WERI-Rb-1 (cell line): Measurements from ENCODE around the gene RHBDL2.
A peak's percentile ranks its signal among the peaks of the same experiment; 100 is the strongest.
"Not testable (repeated sequence)": the region's sequence is repeated elsewhere in the genome, so short reads cannot be mapped to it uniquely, and the experiment has no call there.

ENCODE experiments used
- DNase-seq: peaks from one replicate; pipeline ENCODE4 v3.0.0-alpha.2; 2020
- H3K27ac ChIP-seq: fragments of 250-450 bp; sonication (Bioruptor Pico); 2 replicates; pipeline ENCODE4 v1.5.1; 2020; ENCODE audit warnings: mild to moderate bottlenecking, moderate library complexity
- H3K27me3 ChIP-seq: fragments of 250-450 bp; sonication (Bioruptor Pico); 2 replicates; pipeline ENCODE4 v1.5.1; 2021; ENCODE audit warnings: mild to moderate bottlenecking, low read depth, moderate library complexity; ENCODE audit not compliant: insufficient read depth, severe bottlenecking
- H3K36me3 ChIP-seq: fragments of 250-450 bp; sonication (Bioruptor Pico); 2 replicates; pipeline ENCODE4 v1.5.1; 2020; ENCODE audit warnings: mild to moderate bottlenecking, moderate library complexity
- H3K4me3 ChIP-seq: 2 replicates; pipeline ENCODE4 v1.5.1; 2011; ENCODE audit warnings: low read depth, mild to moderate bottlenecking, control low read depth, low read length
- H3K9me3 ChIP-seq: fragments of 250-450 bp; sonication (Bioruptor Pico); 2 replicates; pipeline ENCODE4 v1.5.1; 2021; ENCODE audit warnings: mild to moderate bottlenecking, moderate library complexity; ENCODE audit not compliant: severe bottlenecking
- TF ChIP-seq, protein P1 (sequence below): IDR thresholded peaks from 2 replicates; pipeline ENCODE4 v1.5.1; 2011; ENCODE audit warnings: low read depth, mild to moderate bottlenecking, control low read depth, inconsistent platforms, low read length

The RHBDL2 gene

DNA sequence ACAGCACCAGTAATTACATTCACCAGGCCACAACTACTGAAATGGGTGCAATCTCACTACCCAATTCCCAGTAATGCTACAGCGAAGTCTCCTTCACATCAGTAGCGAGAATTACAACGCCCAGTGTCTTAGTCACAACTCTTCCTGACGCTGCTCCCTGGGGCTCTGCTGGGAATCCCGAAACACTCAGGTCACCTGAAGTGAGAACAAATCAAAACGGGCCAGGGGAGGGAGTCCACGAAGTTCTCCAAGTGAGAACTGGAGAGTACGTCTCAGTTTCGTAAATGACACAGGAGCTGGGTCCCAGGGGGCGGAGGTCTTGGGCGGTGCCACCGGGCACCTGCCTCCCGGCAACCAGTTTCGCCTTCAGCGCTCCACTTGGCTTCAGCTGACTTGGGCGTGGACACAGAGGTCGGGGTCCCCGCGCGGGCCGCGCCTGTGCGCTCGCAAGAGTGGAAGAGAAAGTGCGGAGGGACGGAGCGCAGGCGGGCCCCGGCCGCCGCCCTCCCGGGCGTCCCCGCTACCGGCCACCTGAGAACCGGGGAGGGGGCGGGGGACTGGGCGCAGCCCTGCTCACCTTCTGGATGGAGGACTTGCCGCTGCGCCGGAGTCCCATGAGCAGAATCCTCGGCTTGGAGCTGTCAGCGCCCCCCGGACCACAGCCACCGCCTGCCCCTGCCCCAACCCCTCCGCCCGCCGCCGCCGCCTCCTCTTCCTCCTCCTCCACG is 82.6 kb downstream of the RHBDL2 start:
- Histone ChIP-seq H3K36me3 (peaks cover 13% of the 10 kb centered on the region), H3K27ac (peak overlapping the region; percentile 40), H3K27me3 (no peaks in the 10 kb centered on the region), H3K9me3 (no peaks in the 10 kb centered on the region), H3K4me3 (peak overlapping the region; percentile 78)
- TF ChIP-seq, protein P1, sequence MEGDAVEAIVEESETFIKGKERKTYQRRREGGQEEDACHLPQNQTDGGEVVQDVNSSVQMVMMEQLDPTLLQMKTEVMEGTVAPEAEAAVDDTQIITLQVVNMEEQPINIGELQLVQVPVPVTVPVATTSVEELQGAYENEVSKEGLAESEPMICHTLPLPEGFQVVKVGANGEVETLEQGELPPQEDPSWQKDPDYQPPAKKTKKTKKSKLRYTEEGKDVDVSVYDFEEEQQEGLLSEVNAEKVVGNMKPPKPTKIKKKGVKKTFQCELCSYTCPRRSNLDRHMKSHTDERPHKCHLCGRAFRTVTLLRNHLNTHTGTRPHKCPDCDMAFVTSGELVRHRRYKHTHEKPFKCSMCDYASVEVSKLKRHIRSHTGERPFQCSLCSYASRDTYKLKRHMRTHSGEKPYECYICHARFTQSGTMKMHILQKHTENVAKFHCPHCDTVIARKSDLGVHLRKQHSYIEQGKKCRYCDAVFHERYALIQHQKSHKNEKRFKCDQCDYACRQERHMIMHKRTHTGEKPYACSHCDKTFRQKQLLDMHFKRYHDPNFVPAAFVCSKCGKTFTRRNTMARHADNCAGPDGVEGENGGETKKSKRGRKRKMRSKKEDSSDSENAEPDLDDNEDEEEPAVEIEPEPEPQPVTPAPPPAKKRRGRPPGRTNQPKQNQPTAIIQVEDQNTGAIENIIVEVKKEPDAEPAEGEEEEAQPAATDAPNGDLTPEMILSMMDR, result no peak
- peak; percentile 22 for DNase-seq

DNA sequence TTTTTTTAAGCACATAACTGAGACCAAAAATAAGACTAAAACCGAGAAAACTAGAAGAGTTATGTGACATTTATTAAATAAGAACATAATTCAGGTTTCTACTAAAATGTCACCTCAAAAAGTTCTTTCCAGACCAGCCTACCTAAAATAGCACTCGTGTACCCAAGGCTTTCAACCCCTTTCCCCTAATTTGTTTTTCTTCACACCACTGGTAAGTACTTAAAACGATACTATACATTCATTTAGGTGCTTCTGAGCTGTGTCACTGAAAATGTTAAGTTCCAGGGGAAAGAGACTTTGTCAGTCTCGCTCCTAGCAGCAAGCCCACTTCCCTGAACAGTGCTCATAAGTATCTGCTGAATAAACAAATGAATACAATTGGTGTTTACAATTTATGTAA is 88.8 kb downstream of the RHBDL2 start:
- no peaks in the 10 kb centered on the region for H3K9me3 ChIP-seq
- no peaks in the 10 kb centered on the region for H3K27me3 ChIP-seq
- TF ChIP-seq, protein P1, result no peak
- no peak overlapping the region for H3K27ac ChIP-seq
- DNase-seq, result no peak
- H3K36me3 ChIP-seq, result peaks cover 50% of the 10 kb centered on the region
- H3K4me3 ChIP-seq, result no peak overlapping the region

DNA sequence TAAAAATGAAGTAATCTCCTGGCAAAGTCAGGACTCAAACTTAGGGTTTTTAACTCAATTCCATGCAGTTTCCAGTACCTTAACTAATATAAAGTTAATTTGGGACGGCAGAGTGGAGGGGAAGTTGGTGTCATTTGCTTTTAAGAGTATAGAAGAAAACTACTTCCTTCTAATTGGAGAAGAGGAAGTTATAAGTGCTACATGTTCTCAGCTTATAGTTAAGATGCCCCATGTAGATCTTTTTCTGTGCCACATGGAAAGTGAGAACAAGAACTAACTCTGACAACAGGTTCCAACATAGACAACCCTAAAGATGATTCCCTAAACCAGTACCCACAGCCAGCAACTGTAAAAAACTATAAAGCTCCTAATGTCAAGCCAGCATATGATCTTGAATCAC is 93.6 kb downstream of the RHBDL2 start:
- no peak for DNase-seq
- H3K36me3 ChIP-seq, result peaks cover 51% of the 10 kb centered on the region
- H3K9me3 ChIP-seq, result no peaks in the 10 kb centered on the region
- no peak overlapping the region for H3K4me3 ChIP-seq
- TF ChIP-seq, protein P1, result no peak
- no peak overlapping the region for H3K27ac ChIP-seq
- H3K27me3 ChIP-seq, result no peaks in the 10 kb centered on the region

DNA sequence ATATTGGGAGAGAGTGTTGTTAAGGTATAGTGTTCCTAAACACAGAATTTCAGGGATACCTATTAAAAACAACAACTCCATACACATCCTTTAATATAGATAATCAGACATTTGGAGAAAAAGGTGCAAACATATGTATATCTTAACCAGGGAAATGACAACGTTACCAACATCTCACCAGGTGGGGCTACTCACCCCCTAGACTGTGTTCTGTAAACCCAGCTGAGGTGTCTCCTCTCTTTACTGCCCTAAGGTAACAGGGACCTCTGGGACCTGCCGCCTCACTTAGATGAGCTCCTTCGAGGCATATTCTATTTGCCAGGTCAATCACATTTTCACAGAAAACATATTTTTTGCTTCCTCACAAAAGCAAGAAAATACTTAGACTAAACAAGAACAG is 95.4 kb downstream of the RHBDL2 start:
- Histone ChIP-seq H3K4me3 (no peak overlapping the region), H3K9me3 (no peaks in the 10 kb centered on the region), H3K27ac (no peak overlapping the region), H3K27me3 (no peaks in the 10 kb centered on the region), H3K36me3 (peaks cover 48% of the 10 kb centered on the region)
- TF ChIP-seq, protein P1, result no peak
- no peak for DNase-seq

DNA sequence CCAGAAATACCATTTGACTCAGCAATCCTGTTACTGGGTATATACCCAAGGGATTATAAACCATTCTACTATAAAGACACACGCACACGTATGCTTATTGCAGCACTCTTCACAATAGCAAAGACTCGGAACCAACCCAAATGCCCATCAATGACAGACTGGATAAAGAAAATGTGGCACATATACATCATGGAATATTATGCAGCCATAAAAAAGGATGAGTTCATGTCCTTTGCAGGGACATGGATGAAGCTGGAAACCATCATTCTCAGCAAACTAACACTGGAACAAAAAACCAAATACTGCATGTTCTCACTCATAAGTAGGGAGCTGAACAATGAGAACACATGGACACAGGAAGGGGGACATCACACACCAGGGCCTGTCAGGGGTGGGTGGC is 96.5 kb downstream of the RHBDL2 start:
- DNase-seq, H3K27me3 ChIP-seq, H3K27ac ChIP-seq, H3K4me3 ChIP-seq, H3K9me3 ChIP-seq: not testable (repeated sequence)
- peaks cover 44% of the 10 kb centered on the region for H3K36me3 ChIP-seq

DNA sequence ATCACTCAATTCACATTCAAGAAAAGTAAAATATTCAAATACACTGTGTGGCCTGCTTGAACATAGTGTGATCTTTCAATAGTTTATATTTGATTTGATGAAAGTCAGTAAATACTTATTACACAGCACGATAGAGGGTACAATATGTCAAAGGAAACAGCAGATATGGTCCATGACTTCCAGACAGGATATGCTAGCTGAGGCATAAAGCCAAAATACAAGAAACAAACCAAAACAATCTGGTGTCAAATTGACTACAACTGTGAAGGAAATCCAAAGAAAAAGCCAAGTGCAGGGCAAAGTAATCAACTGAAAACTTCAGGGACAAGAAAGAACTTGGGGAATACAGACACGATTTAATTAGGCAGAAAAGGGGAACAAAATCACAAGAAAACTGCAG is 101.3 kb downstream of the RHBDL2 start:
- Histone ChIP-seq H3K9me3 (no peaks in the 10 kb centered on the region), H3K27me3 (no peaks in the 10 kb centered on the region), H3K4me3 (no peak overlapping the region), H3K36me3 (peaks cover 27% of the 10 kb centered on the region), H3K27ac (no peak overlapping the region)
- DNase-seq, result no peak
- TF ChIP-seq, protein P1, result no peak
